Measurements from ENCODE around the gene SCAF4. TPM values are rescaled to one million over a fixed set of nuclear protein-coding genes. Genes with fewer than 3 reads are reported as not detected.

SCAF4 gene
- total RNA-seq = 10 to 100 TPM; 44.0 to 50.2 TPM
- 45.3 TPM for polyA plus RNA-seq (ENCODE audit: insufficient read depth, low read depth, low replicate concordance)
- long read RNA-seq, donor 1, full-length matches to known transcripts = 2 of 2 reads
- long read RNA-seq, donor 1, partial matches to known transcripts = 0 of 2 reads
- long read RNA-seq, donor 1, other reads (novel, unspliced or antisense) = 0 of 2 reads
- long read RNA-seq, donor 2, partial matches to known transcripts = 0 of 2 reads
- long read RNA-seq, donor 2, other reads (novel, unspliced or antisense) = 0 of 2 reads

- Histone ChIP-seq H3K36me3 (ENCODE audit: low read depth, missing control alignments) (no peaks in the 10 kb centered on the region), H3K27ac (peak within 1 kb of the TSS; percentile 93 to 97), H3K9me3 (no peaks in the 10 kb centered on the region), H3K4me1 (peaks cover 24% of the 10 kb centered on the region), H3K4me3 (peak within 1 kb of the TSS; percentile 95 to 98), H3K27me3 (no peaks in the 10 kb centered on the region)
- peak; percentile 41 for TF ChIP-seq POLR2A (IDR thresholded peaks at IDR 0.05)
- TF ChIP-seq CTCF (IDR thresholded peaks at IDR 0.05) = no peak
- peak; percentile 92 for DNase-seq
- intact Hi-C loops (cut with DNase I; ENCODE audit: low total_unique reads) = loop anchor here (10.0 kb wide), 1 partner anchor 77 kb away; the partner anchor contains the start of gene SOD1
- 0% methylated on average over 31 to 36 of the region's 98 CpGs for WGBS, 2 donors
Observed at GRCh38 chr21:31731857-31732596, at the start of gene SCAF4. SCAF4 (minus strand) TSS chr21:31732118; CDS start chr21:31731692, 426 bp downstream.

- no peak overlapping the region for H3K27ac ChIP-seq
- TF ChIP-seq POLR2A (IDR thresholded peaks at IDR 0.05) = no peak
- TF ChIP-seq CTCF (IDR thresholded peaks at IDR 0.05) = no peak
- intact Hi-C loops (cut with DNase I; ENCODE audit: low total_unique reads) = no loop called here
- H3K36me3 ChIP-seq (ENCODE audit: low read depth, missing control alignments) = no peaks in the 10 kb centered on the region
- H3K4me1 ChIP-seq = peaks cover 4% of the 10 kb centered on the region
- 75% methylated on average over 4 of the region's 4 CpGs for WGBS, 2 donors
- H3K4me3 ChIP-seq = no peak overlapping the region
- H3K9me3 ChIP-seq = no peaks in the 10 kb centered on the region
- DNase-seq = no peak
- H3K27me3 ChIP-seq = no peaks in the 10 kb centered on the region
Observed at GRCh38 chr21:31780944-31781343, 49.0 kb upstream of the SCAF4 start.

- Histone ChIP-seq H3K27me3 (no peaks in the 10 kb centered on the region), H3K9me3 (no peaks in the 10 kb centered on the region), H3K4me3 (no peak overlapping the region), H3K36me3 (ENCODE audit: low read depth, missing control alignments) (no peaks in the 10 kb centered on the region), H3K27ac (no peak overlapping the region), H3K4me1 (peaks cover 4% of the 10 kb centered on the region)
- DNase-seq = no peak
- WGBS, 2 donors = 70 to 77% methylated on average over 5 of the region's 5 CpGs
- TF ChIP-seq CTCF (IDR thresholded peaks at IDR 0.05) (no peak), POLR2A (IDR thresholded peaks at IDR 0.05) (no peak)
- intact Hi-C loops (cut with DNase I; ENCODE audit: low total_unique reads) = loop anchor here (10.0 kb wide), 1 partner anchor 486 kb away; no protein-coding TSS in a partner anchor
Observed at GRCh38 chr21:31778546-31778945, 46.6 kb upstream of the SCAF4 start.

GRCh38 chr21:31777857-31778256 is 45.9 kb upstream of the SCAF4 start:
- intact Hi-C loops (cut with DNase I; ENCODE audit: low total_unique reads) = loop anchor here (10.0 kb wide), 1 partner anchor 487 kb away; no protein-coding TSS in a partner anchor
- Histone ChIP-seq H3K4me1 (peaks cover 4% of the 10 kb centered on the region), H3K4me3 (no peak overlapping the region), H3K9me3 (no peaks in the 10 kb centered on the region), H3K27me3 (no peaks in the 10 kb centered on the region), H3K36me3 (ENCODE audit: low read depth, missing control alignments) (no peaks in the 10 kb centered on the region), H3K27ac (no peak overlapping the region)
- no peak for DNase-seq
- TF ChIP-seq CTCF (IDR thresholded peaks at IDR 0.05) = no peak
- TF ChIP-seq POLR2A (IDR thresholded peaks at IDR 0.05) = no peak
- WGBS, 2 donors = 69 to 79% methylated on average over 5 of the region's 5 CpGs
